ENCODE results near the gene SNTA1. TPM values are rescaled to one million over a fixed set of nuclear protein-coding genes. Genes with fewer than 3 reads are reported as not detected.
"Not testable (repeated sequence)": the region's sequence is repeated elsewhere in the genome, so short reads cannot be mapped to it uniquely, and the experiment has no call there.

SNTA1 gene
- total RNA-seq, 1 experiment from 2014 or later, result 14.6 TPM

GRCh38 chr20:33456916-33457642 is 13.5 kb upstream of the SNTA1 start:
- H3K4me1 ChIP-seq (ENCODE audit: control insufficient read depth in 1 of 2, insufficient read depth in 2 of 2, low read length in 2 of 2), result peaks cover 0 to 14% of the 10 kb centered on the region in 2 experiments; a peak in 2 of 4 replicates
- ATAC-seq (peak; percentile 95), DNase-seq (ENCODE audit: low read depth, low spot score) (peak; percentile 60)
- ChIA-PET RAD21 (ENCODE audit: low non-redundant PET in 1 of 2, low total read pairs in 2 of 2, uncharacterized antibody in 2 of 2, unreplicated experiment in 2 of 2) (interaction anchor here in 1 of 2 experiments (0.6 to 0.7 kb wide), 3 partner anchors 11 to 689 kb away, joined by 3 to 5 read pairs (median 3); no protein-coding TSS in a partner anchor), POLR2A (interaction anchor here (0.7 kb wide), 1 partner anchor 13 kb away, joined by 3 read pairs; no protein-coding TSS in a partner anchor), CTCF (interaction anchor here (0.6 to 1.4 kb wide), 11 partner anchors 9 to 361 kb away, joined by 3 to 9 read pairs (median 4); partner anchors contain the start of gene SNTA1)
- not testable (repeated sequence) for H3K27me3 ChIP-seq (ENCODE audit: insufficient read depth, low read length); H3K9me2 ChIP-seq (ENCODE audit: insufficient read depth); H3K9me3 ChIP-seq (ENCODE audit: control insufficient read depth in 1 of 2, insufficient read depth in 1 of 2, low read depth in 1 of 2, low read length in 2 of 2); H3K9ac ChIP-seq (ENCODE audit: low read length); H3K4me3 ChIP-seq (replicated peaks in 1 of 2; ENCODE audit: low read depth in 1 of 2, low read length in 2 of 2); BruUV-seq (replicated peaks); H3K36me3 ChIP-seq (ENCODE audit: control insufficient read depth in 1 of 2, insufficient read depth in 2 of 2, low read length in 2 of 2); H3K27ac ChIP-seq (ENCODE audit: low read depth, low read length); H3K4me2 ChIP-seq (ENCODE audit: low read length); H3K79me2 ChIP-seq (ENCODE audit: insufficient read depth, low read length); H4K20me1 ChIP-seq (ENCODE audit: insufficient read depth); H2AFZ ChIP-seq (ENCODE audit: low read depth, low read length, poor library complexity, severe bottlenecking)
- TF ChIP-seq RAD21 (IDR thresholded peaks at IDR 0.05; ENCODE audit: low read depth) (peak; percentile 94), CTCF (IDR thresholded peaks at IDR 0.05 in 2 of 3, conservative IDR thresholded peaks at IDR 0.05 in 1 of 3; ENCODE audit: borderline replicate concordance in 1 of 3, insufficient read depth in 1 of 3, low read depth in 2 of 3, low read length in 2 of 3) (peak; percentile 91 to 96 (median 95))
- intact Hi-C loops (cut with micrococcal nuclease), result loop anchor here (2.0 to 10.0 kb wide), 4 partner anchors 196 to 668 kb away; partner anchors contain the start of genes ACTL10 and ZNF341

GRCh38 chr20:33450867-33451266 is 7.3 kb upstream of the SNTA1 start:
- H3K9me2 ChIP-seq (ENCODE audit: insufficient read depth), result no peaks in the 10 kb centered on the region
- intact Hi-C loops (cut with micrococcal nuclease), result loop anchor here (10.0 kb wide), 1 partner anchor 674 kb away; no protein-coding TSS in a partner anchor
- peak; percentile 89 for ATAC-seq
- H3K36me3 ChIP-seq (ENCODE audit: control insufficient read depth in 1 of 2, insufficient read depth in 2 of 2, low read length in 2 of 2), result no peaks in the 10 kb centered on the region
- H2AFZ ChIP-seq (ENCODE audit: low read depth, low read length, poor library complexity, severe bottlenecking), result no peak overlapping the region
- H3K9ac ChIP-seq (ENCODE audit: low read length), result no peak overlapping the region
- no peaks in the 10 kb centered on the region for H4K20me1 ChIP-seq (ENCODE audit: insufficient read depth)
- TF ChIP-seq FOSL1 (IDR thresholded peaks at IDR 0.05; ENCODE audit: low read depth) (no peak), POLR2AphosphoS5 (IDR thresholded peaks at IDR 0.05; ENCODE audit: low read depth, low read length) (no peak), REST (IDR thresholded peaks at IDR 0.05; ENCODE audit: low read depth) (no peak), SP1 (IDR thresholded peaks at IDR 0.05; ENCODE audit: low read depth) (no peak), CTCF (IDR thresholded peaks at IDR 0.05 in 2 of 3, conservative IDR thresholded peaks at IDR 0.05 in 1 of 3; ENCODE audit: borderline replicate concordance in 1 of 3, insufficient read depth in 1 of 3, low read depth in 2 of 3, low read length in 2 of 3) (no peak), YY1 (IDR thresholded peaks at IDR 0.05; ENCODE audit: extremely low read depth, insufficient replicate concordance, low read depth, low read length) (no peak)
- DNase-seq (ENCODE audit: low read depth, low spot score), result peak; percentile 56
- H3K9me3 ChIP-seq (ENCODE audit: control insufficient read depth in 1 of 2, insufficient read depth in 1 of 2, low read depth in 1 of 2, low read length in 2 of 2), result no peaks in the 10 kb centered on the region
- H3K27ac ChIP-seq (ENCODE audit: low read depth, low read length), result 0 out of 2 replicates have a peak overlapping the region, but pooled peaks have one; percentile 41
- H3K4me1 ChIP-seq (ENCODE audit: control insufficient read depth in 1 of 2, insufficient read depth in 2 of 2, low read length in 2 of 2), result peaks cover 7 to 33% of the 10 kb centered on the region in 2 experiments
- peak overlapping the region; percentile 46 for H3K4me2 ChIP-seq (ENCODE audit: low read length)
- no peaks in the 10 kb centered on the region for H3K27me3 ChIP-seq (ENCODE audit: insufficient read depth, low read length)
- no peaks in the 10 kb centered on the region for H3K79me2 ChIP-seq (ENCODE audit: insufficient read depth, low read length)
- ChIA-PET POLR2A (no interaction called here), CTCF (no interaction called here), RAD21 (ENCODE audit: low non-redundant PET in 1 of 2, low total read pairs in 2 of 2, uncharacterized antibody in 2 of 2, unreplicated experiment in 2 of 2) (no interaction called here)
- no TSS peak for BruUV-seq (replicated peaks)
- H3K4me3 ChIP-seq (replicated peaks in 1 of 2; ENCODE audit: low read depth in 1 of 2, low read length in 2 of 2), result no peak overlapping the region

Data from HCT116 (cell line).